ENCODE results near the gene C20orf202.

GRCh38 chr20:1185316-1185741 is 17.9 kb upstream of the C20orf202 start:
- no peak for TF ChIP-seq CHD2 (IDR thresholded peaks at IDR 0.05; ENCODE audit: low read length, partially characterized antibody)
- TF ChIP-seq RAD21 (IDR thresholded peaks at IDR 0.05; ENCODE audit: low read length) = no peak
- TF ChIP-seq CTCF (IDR thresholded peaks at IDR 0.05) = no peak
- TF ChIP-seq EZH2phosphoT487 (IDR thresholded peaks at IDR 0.05; ENCODE audit: borderline replicate concordance, low read depth) = no peak
- TF ChIP-seq MEF2A (IDR thresholded peaks at IDR 0.05; ENCODE audit: borderline replicate concordance, low read depth) = no peak
- no peak for TF ChIP-seq USF1 (IDR thresholded peaks at IDR 0.05; ENCODE audit: borderline replicate concordance, low read depth)
- no peak for TF ChIP-seq POLR2AphosphoS5 (IDR thresholded peaks at IDR 0.05; ENCODE audit: low read depth, low read length)

Data from SK-N-SH (cell line).